ENCODE results near the gene PKD2.

The PKD2 gene

DNA sequence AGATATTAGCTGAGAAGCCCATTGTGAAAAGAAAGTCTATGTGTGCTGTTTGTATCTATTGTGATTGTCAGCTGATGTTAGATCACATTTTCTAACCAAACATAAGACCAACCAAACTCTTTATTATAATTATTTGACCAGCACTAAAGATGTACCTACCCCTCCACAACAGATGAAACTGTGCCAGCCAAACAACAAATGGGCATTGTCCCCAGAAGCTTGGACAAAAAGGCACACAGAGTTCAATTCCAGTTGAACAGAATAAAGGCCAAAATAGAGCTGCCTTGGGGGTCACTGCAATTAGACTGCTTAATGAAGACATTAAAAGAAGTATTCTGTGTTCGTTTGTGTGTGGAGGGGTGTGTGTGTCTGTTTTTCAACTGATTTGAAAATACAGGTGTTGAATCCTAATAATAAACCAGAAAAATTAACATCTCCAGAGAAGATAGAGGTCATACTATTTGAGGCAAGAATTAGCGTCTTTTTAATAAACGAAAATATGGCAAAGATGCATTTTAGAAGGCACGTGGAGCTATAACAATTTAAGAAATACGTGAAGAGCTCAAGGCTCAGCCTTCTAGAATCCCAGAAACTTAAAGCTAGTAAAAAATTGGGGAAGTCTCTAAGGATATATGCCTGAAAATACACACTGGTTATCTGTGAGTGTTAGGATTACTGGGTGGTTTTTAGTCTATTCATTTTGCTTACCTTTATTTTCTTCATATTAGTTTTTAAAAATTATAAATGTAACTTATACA, 29.7 kb upstream of the PKD2 start:
- H3K27ac ChIP-seq: no peak overlapping the region
- DNase-seq (ENCODE audit: low spot score): no peak
- POLR2A ChIA-PET (ENCODE audit: low non-redundant PET): no interaction called here
- TF ChIP-seq, protein P1, sequence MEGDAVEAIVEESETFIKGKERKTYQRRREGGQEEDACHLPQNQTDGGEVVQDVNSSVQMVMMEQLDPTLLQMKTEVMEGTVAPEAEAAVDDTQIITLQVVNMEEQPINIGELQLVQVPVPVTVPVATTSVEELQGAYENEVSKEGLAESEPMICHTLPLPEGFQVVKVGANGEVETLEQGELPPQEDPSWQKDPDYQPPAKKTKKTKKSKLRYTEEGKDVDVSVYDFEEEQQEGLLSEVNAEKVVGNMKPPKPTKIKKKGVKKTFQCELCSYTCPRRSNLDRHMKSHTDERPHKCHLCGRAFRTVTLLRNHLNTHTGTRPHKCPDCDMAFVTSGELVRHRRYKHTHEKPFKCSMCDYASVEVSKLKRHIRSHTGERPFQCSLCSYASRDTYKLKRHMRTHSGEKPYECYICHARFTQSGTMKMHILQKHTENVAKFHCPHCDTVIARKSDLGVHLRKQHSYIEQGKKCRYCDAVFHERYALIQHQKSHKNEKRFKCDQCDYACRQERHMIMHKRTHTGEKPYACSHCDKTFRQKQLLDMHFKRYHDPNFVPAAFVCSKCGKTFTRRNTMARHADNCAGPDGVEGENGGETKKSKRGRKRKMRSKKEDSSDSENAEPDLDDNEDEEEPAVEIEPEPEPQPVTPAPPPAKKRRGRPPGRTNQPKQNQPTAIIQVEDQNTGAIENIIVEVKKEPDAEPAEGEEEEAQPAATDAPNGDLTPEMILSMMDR (conservative IDR thresholded peaks at IDR 0.05; ENCODE audit: low read depth): no peak
- CTCF ChIA-PET: no interaction called here

DNA sequence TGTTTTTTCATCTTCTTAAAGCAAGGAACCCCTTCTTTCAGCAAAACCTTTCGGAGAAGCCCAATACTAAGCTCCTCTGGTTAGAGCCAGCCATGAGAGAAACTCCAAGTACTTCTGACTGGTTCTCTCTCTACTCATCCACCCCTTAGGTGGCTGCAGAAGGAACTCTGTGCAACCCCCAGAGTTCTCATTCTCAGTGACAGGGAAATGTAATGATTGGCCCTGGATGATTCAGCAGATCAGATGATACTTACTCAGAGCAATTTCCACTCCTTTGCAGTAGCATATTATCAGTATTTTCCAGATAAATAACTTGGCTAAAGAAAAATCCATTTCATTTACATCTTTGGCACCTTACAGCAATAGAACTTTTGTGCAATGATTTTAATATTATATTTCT, 28.8 kb upstream of the PKD2 start:
- ChIA-PET POLR2A (ENCODE audit: low non-redundant PET) (no interaction called here), CTCF (interaction anchor here (2.0 kb wide), 1 partner anchor 126 kb away, joined by 11 read pairs; no protein-coding TSS in a partner anchor)
- DNase-seq (ENCODE audit: low spot score): no peak
- TF ChIP-seq, protein P1 (conservative IDR thresholded peaks at IDR 0.05; ENCODE audit: low read depth): no peak
- H3K27ac ChIP-seq: no peak overlapping the region

DNA sequence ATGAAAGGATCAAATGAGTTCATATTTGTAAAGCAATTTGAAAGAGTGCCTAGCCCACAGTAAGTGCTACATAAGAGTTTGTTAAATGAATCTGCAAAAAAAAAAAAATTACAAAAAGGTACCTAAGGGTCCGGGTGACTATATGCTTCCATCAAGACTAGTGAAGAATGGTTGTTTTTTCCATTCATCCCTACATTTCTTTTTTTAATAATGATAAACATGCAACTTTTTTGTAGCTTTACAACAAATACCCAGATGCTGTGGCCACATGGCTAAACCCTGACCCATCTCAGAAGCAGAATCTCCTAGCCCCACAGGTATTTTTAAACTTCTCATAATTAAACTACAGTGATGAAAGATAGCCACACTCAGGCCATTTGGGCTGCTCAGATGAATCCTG, 27.6 kb upstream of the PKD2 start:
- no peak for DNase-seq (ENCODE audit: low spot score)
- ChIA-PET POLR2A (ENCODE audit: low non-redundant PET) (no interaction called here), CTCF (interaction anchor here (0.7 to 2.0 kb wide), 2 partner anchors 127 to 131 kb away, joined by 4 to 11 read pairs; no protein-coding TSS in a partner anchor)
- H3K27ac ChIP-seq: no peak overlapping the region
- TF ChIP-seq, protein P1 (conservative IDR thresholded peaks at IDR 0.05; ENCODE audit: low read depth): no peak

DNA sequence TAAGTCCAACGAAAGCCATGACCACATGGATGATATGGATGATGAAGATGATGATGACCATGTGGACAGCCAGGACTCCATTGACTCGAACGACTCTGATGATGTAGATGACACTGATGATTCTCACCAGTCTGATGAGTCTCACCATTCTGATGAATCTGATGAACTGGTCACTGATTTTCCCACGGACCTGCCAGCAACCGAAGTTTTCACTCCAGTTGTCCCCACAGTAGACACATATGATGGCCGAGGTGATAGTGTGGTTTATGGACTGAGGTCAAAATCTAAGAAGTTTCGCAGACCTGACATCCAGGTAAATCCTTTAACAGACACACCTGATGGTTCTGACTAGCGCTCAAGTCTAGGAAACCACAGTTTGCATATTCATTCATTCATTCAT, 25.9 kb upstream of the PKD2 start:
- ChIA-PET POLR2A (ENCODE audit: low non-redundant PET) (no interaction called here), CTCF (interaction anchor here (0.9 kb wide), 1 partner anchor 9 kb away, joined by 3 read pairs; no protein-coding TSS in a partner anchor)

DNA sequence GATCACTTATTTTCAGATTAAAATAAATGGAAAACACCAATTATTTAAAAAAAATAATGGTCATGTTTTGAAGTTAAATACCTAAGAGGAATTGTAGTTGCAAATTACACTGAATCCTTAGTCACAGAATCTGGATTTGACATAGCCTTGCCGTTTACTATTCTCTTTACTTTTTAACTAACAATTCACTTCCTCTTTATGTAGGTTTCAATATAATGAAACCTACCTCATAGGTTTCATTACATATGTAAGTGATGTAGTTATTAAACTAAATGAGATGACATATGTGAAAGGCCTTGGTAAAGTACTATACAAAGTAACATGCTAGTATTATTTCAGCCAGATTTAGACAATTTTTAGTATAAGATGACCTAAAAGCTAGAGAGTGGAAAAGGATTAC, 25.4 kb upstream of the PKD2 start:
- DNase-seq (ENCODE audit: low spot score): no peak
- ChIA-PET POLR2A (ENCODE audit: low non-redundant PET) (no interaction called here), CTCF (interaction anchor here (1.4 kb wide), 1 partner anchor 8 kb away, joined by 3 read pairs; no protein-coding TSS in a partner anchor)
- H3K27ac ChIP-seq: no peak overlapping the region
- TF ChIP-seq, protein P1 (conservative IDR thresholded peaks at IDR 0.05; ENCODE audit: low read depth): no peak

More for the DNA sequence above, 25.9 kb upstream of the PKD2 start:
- no peak overlapping the region for H3K27ac ChIP-seq
- TF ChIP-seq, protein P1 (conservative IDR thresholded peaks at IDR 0.05; ENCODE audit: low read depth): no peak
- DNase-seq (ENCODE audit: low spot score): no peak

DNA sequence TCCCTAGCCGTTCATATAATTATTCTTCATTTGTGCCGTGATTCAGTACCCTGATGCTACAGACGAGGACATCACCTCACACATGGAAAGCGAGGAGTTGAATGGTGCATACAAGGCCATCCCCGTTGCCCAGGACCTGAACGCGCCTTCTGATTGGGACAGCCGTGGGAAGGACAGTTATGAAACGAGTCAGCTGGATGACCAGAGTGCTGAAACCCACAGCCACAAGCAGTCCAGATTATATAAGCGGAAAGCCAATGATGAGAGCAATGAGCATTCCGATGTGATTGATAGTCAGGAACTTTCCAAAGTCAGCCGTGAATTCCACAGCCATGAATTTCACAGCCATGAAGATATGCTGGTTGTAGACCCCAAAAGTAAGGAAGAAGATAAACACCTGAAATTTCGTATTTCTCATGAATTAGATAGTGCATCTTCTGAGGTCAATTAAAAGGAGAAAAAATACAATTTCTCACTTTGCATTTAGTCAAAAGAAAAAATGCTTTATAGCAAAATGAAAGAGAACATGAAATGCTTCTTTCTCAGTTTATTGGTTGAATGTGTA, 24.9 kb upstream of the PKD2 start:
- TF ChIP-seq, protein P1 (conservative IDR thresholded peaks at IDR 0.05; ENCODE audit: low read depth): no peak
- POLR2A ChIA-PET (ENCODE audit: low non-redundant PET): no interaction called here
- CTCF ChIA-PET: interaction anchor here (1.4 kb wide), 1 partner anchor 9 kb away, joined by 3 read pairs; no protein-coding TSS in a partner anchor
- DNase-seq (ENCODE audit: low spot score): no peak
- no peak overlapping the region for H3K27ac ChIP-seq

Data from RWPE1 (cell line).